Fibroblast of lung (primary cell): ENCODE measurements around the gene SFT2D2. TPM values are rescaled to one million over a fixed set of nuclear protein-coding genes. Genes with fewer than 3 reads are reported as not detected.
A peak's percentile ranks its signal among the peaks of the same experiment; 100 is the strongest.

ENCODE experiments used
- DNase-seq, 2 donors: peaks; one replicate each; pipeline versions ENCODE4 v3.0.0 to v3.0.0-alpha.2; 2010; ENCODE audit warnings: low read depth in 2 of 2
- H2AFZ ChIP-seq: 2 replicates; pipeline ENCODE4 v1.5.1; 2012; ENCODE audit warnings: low read length, control low read depth, inconsistent platforms
- H3K27ac ChIP-seq: 2 replicates; pipeline ENCODE4 v1.5.1; 2011; ENCODE audit warnings: low read length, control low read depth; ENCODE audit not compliant: insufficient read depth
- H3K27me3 ChIP-seq: 2 replicates; pipeline ENCODE4 v1.5.1; 2011; ENCODE audit warnings: mild to moderate bottlenecking, low read length; ENCODE audit not compliant: control insufficient read depth, insufficient read depth
- H3K36me3 ChIP-seq: 2 replicates; pipeline ENCODE4 v1.5.1; 2011; ENCODE audit warnings: low read length; ENCODE audit not compliant: control insufficient read depth, insufficient read depth
- H3K4me1 ChIP-seq: 2 replicates; pipeline ENCODE4 v1.5.1; 2011; ENCODE audit warnings: low read length; ENCODE audit not compliant: control insufficient read depth, insufficient read depth; ENCODE audit errors: extremely low read depth
- H3K4me2 ChIP-seq: 2 replicates; pipeline ENCODE4 v1.5.1; 2011; ENCODE audit warnings: low read length, control low read depth; ENCODE audit not compliant: insufficient read depth; ENCODE audit errors: extremely low read depth
- H3K4me3 ChIP-seq, 4 experiments: fragments of 200-600 bp in 1 of 4; sonication (generic) in 1 of 4; replicated peaks in 1 of 4; 2 replicates each; pipeline ENCODE4 v1.5.1; 2011 to 2016; ENCODE audit warnings: low read length in 4 of 4, low read depth in 3 of 4, mild to moderate bottlenecking in 3 of 4, control low read depth in 2 of 4, inconsistent platforms in 1 of 4, mixed read lengths in 1 of 4; ENCODE audit not compliant: insufficient read depth in 1 of 4; ENCODE audit errors: control extremely low read depth in 1 of 4
- H3K79me2 ChIP-seq: 2 replicates; pipeline ENCODE4 v1.5.1; 2012; ENCODE audit warnings: mild to moderate bottlenecking, low read length, inconsistent platforms; ENCODE audit not compliant: control insufficient read depth, insufficient read depth
- H3K9ac ChIP-seq: 2 replicates; pipeline ENCODE4 v1.5.1; 2011; ENCODE audit warnings: mild to moderate bottlenecking, low read length, control low read depth; ENCODE audit not compliant: insufficient read depth
- H3K9me3 ChIP-seq: 2 replicates; pipeline ENCODE4 v1.5.1; 2012; ENCODE audit warnings: low read depth, low read length; ENCODE audit not compliant: control insufficient read depth, insufficient read depth
- H4K20me1 ChIP-seq: 2 replicates; pipeline ENCODE4 v1.5.1; 2011; ENCODE audit warnings: low read length; ENCODE audit not compliant: control insufficient read depth, insufficient read depth; ENCODE audit errors: extremely low read depth
- EZH2 ChIP-seq: IDR thresholded peaks from 2 replicates; pipeline ENCODE4 v1.5.1; 2012; ENCODE audit warnings: low read length, control low read depth, mild to moderate bottlenecking; ENCODE audit errors: missing control alignments
- polyA plus RNA-seq, 2 donors: library from polyadenylated mRNA; depleted of rRNA in 1 of 2; stranded (reverse) in 1 of 2; unstranded in 1 of 2; fragments of >200 nt; gene quantifications; 2 replicates each; pipeline ENCODE4 v1.2.1, GENCODE V29; 2011 to 2012; ENCODE audit warnings: missing spikeins in 1 of 2
- total RNA-seq: library from RNA; depleted of rRNA; stranded (reverse); fragments of >200 nt; gene quantifications from 2 replicates; pipeline ENCODE4 v1.2.1, GENCODE V29; 2014
- TF ChIP-seq, protein P1 (sequence below), 2 donors: IDR thresholded peaks in 1 of 2; conservative IDR thresholded peaks in 1 of 2; 1 replicate in 1 of 2; 2 replicates in 1 of 2; pipeline ENCODE4 v1.5.1; 2011 to 2012; ENCODE audit warnings: low read length in 2 of 2, control low read depth in 1 of 2, inconsistent platforms in 1 of 2, low read depth in 1 of 2, mild to moderate bottlenecking in 1 of 2

SFT2D2 gene
- total and polyA plus RNA-seq, 2 donors (not counting 1 experiment from before 2014, with no cell fraction given) = 29.4 to 36.4 TPM

DNA sequence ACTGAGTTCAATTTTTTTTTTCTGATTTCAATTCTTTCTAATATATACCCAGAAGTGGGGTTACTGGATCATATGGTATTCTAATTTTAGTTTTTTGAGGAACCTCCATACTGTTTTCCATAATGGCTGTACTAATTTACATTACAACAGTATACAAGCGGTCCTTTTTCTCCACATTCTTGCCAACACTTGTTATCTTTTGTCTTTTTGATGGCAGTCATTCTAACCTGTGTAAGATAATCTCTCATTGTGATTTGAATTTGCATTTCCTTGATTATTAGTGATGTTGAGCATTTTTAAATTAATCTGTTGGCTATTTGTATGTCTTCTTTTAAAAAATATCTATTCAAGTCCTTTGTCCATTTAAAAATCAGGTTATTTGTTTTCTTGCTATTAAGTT, 33.8 kb downstream of the SFT2D2 start:
- no peaks in the 10 kb centered on the region for H4K20me1 ChIP-seq
- H3K79me2 ChIP-seq = no peaks in the 10 kb centered on the region
- H3K4me1 ChIP-seq = peaks cover 2% of the 10 kb centered on the region
- no peaks in the 10 kb centered on the region for H3K36me3 ChIP-seq
- TF ChIP-seq, protein P1, sequence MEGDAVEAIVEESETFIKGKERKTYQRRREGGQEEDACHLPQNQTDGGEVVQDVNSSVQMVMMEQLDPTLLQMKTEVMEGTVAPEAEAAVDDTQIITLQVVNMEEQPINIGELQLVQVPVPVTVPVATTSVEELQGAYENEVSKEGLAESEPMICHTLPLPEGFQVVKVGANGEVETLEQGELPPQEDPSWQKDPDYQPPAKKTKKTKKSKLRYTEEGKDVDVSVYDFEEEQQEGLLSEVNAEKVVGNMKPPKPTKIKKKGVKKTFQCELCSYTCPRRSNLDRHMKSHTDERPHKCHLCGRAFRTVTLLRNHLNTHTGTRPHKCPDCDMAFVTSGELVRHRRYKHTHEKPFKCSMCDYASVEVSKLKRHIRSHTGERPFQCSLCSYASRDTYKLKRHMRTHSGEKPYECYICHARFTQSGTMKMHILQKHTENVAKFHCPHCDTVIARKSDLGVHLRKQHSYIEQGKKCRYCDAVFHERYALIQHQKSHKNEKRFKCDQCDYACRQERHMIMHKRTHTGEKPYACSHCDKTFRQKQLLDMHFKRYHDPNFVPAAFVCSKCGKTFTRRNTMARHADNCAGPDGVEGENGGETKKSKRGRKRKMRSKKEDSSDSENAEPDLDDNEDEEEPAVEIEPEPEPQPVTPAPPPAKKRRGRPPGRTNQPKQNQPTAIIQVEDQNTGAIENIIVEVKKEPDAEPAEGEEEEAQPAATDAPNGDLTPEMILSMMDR (conservative IDR thresholded peaks at IDR 0.05 in 1 of 2, IDR thresholded peaks at IDR 0.05 in 1 of 2; ENCODE audit: low read depth in 1 of 2, low read length in 2 of 2) = no peak
- TF ChIP-seq EZH2 = no peak
- DNase-seq = no peak
- H3K27me3 ChIP-seq = no peaks in the 10 kb centered on the region
- no peak overlapping the region for H3K4me3 ChIP-seq
- no peaks in the 10 kb centered on the region for H3K9me3 ChIP-seq
- no peak overlapping the region for H3K9ac ChIP-seq
- no peak overlapping the region for H3K4me2 ChIP-seq
- H2AFZ ChIP-seq = no peak overlapping the region
- no peak overlapping the region for H3K27ac ChIP-seq

DNA sequence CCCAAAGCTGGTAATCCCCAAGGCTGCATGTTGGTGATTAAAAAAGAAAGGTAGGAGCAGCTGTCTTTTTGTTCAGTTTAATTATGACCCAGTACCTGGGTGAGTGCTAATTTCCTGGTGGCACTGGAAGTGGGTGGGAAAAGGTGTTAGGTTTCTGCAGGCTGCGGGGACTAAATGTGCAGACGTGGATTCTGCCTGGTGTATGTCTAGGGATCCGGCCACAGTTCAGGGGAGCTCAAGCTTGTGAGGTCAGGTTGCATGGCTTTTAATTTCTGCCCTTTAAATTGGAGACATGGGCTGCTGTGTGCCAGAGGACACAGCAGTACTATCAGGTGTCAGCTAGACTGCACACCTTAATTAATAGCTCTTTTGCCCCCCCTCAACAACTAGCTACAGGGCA, 34.6 kb downstream of the SFT2D2 start:
- H4K20me1 ChIP-seq = no peaks in the 10 kb centered on the region
- no peak for DNase-seq

DNA sequence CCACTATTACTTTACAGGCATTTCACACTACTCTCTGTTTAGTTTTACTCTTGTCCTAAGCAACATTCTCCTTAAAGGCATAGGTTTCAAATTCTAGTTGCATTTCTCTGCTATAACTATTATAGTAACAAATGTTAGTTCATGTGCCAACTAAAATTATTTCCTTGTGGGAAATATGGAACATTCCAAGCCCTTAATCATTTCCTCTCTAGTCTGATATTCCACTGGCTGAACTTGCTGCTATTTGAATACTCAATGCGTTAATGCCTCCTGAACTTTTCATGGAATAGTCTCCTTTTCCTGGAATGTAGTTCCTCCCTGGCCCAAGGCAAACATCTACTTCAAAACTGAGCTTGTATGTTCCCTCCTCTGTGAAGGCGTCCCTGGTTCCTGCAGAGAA, 35.6 kb downstream of the SFT2D2 start:
- no peak for TF ChIP-seq EZH2
- TF ChIP-seq, protein P1 (conservative IDR thresholded peaks at IDR 0.05 in 1 of 2, IDR thresholded peaks at IDR 0.05 in 1 of 2; ENCODE audit: low read depth in 1 of 2, low read length in 2 of 2) = no peak
- peaks cover 2% of the 10 kb centered on the region for H3K4me1 ChIP-seq
- no peaks in the 10 kb centered on the region for H3K36me3 ChIP-seq
- no peaks in the 10 kb centered on the region for H3K9me3 ChIP-seq
- no peak overlapping the region for H3K9ac ChIP-seq
- no peaks in the 10 kb centered on the region for H4K20me1 ChIP-seq
- no peak overlapping the region for H2AFZ ChIP-seq
- H3K27ac ChIP-seq = no peak overlapping the region
- peak; percentile 43 to 81 for DNase-seq
- no peaks in the 10 kb centered on the region for H3K27me3 ChIP-seq
- no peaks in the 10 kb centered on the region for H3K79me2 ChIP-seq
- H3K4me2 ChIP-seq = no peak overlapping the region
- H3K4me3 ChIP-seq = no peak overlapping the region

More for the DNA sequence above, 34.6 kb downstream of the SFT2D2 start:
- Histone ChIP-seq H3K4me3 (no peak overlapping the region), H3K27ac (no peak overlapping the region), H3K79me2 (no peaks in the 10 kb centered on the region), H3K9ac (no peak overlapping the region), H2AFZ (no peak overlapping the region), H3K27me3 (no peaks in the 10 kb centered on the region), H3K36me3 (no peaks in the 10 kb centered on the region), H3K4me2 (no peak overlapping the region), H3K9me3 (no peaks in the 10 kb centered on the region), H3K4me1 (peaks cover 2% of the 10 kb centered on the region)
- no peak for TF ChIP-seq EZH2
- TF ChIP-seq, protein P1 (conservative IDR thresholded peaks at IDR 0.05 in 1 of 2, IDR thresholded peaks at IDR 0.05 in 1 of 2; ENCODE audit: low read depth in 1 of 2, low read length in 2 of 2) = no peak
